Hepatocyte (in vitro differentiated cells): ENCODE data around the gene MTX1. TPM values are rescaled to one million over a fixed set of nuclear protein-coding genes. Genes with fewer than 3 reads are reported as not detected.

Experiments
- DNase-seq: peaks from one replicate; pipeline ENCODE4 v3.0.0-alpha.2; 2016; ENCODE audit warnings: low spot score
- H2AFZ ChIP-seq: fragments of 200-600 bp; sonication (generic); 2 replicates; pipeline ENCODE4 v1.6.0; 2016; ENCODE audit warnings: antibody characterized with exemption, mild to moderate bottlenecking
- H3K27ac ChIP-seq: fragments of 200-600 bp; sonication (generic); 2 replicates; pipeline ENCODE4 v1.5.1; 2016; ENCODE audit warnings: mild to moderate bottlenecking
- H3K27me3 ChIP-seq: fragments of 200-600 bp; sonication (generic); 2 replicates; pipeline ENCODE4 v1.6.1; 2016
- H3K36me3 ChIP-seq: fragments of 200-600 bp; sonication (generic); replicated peaks from 2 replicates; pipeline ENCODE4 v1.5.1; 2016; ENCODE audit warnings: low read depth; ENCODE audit not compliant: insufficient read depth
- H3K4me1 ChIP-seq: fragments of 200-600 bp; sonication (generic); 2 replicates; pipeline ENCODE4 v1.5.1; 2016; ENCODE audit warnings: mild to moderate bottlenecking, moderate library complexity; ENCODE audit not compliant: insufficient read depth
- H3K4me2 ChIP-seq: fragments of 200-600 bp; sonication (generic); 2 replicates; pipeline ENCODE4 v1.6.0; 2016
- H3K4me3 ChIP-seq: fragments of 200-600 bp; sonication (generic); 2 replicates; pipeline ENCODE4 v1.5.1; 2016; ENCODE audit warnings: mild to moderate bottlenecking
- H3K79me2 ChIP-seq: fragments of 200-600 bp; sonication (generic); 2 replicates; pipeline ENCODE4 v1.6.0; 2017; ENCODE audit warnings: mild to moderate bottlenecking
- H3K9me2 ChIP-seq: fragments of 200-600 bp; sonication (generic); replicated peaks from 2 replicates; pipeline ENCODE4 v1.6.0; 2017; ENCODE audit warnings: mild to moderate bottlenecking; ENCODE audit not compliant: insufficient read depth
- H3K9me3 ChIP-seq: fragments of 200-600 bp; sonication (generic); 2 replicates; pipeline ENCODE4 v1.5.1; 2016; ENCODE audit warnings: low read depth, mild to moderate bottlenecking
- H4K20me1 ChIP-seq: fragments of 200-600 bp; sonication (generic); 2 replicates; pipeline ENCODE4 v1.6.0; 2016; ENCODE audit warnings: mild to moderate bottlenecking; ENCODE audit not compliant: insufficient read depth, poor library complexity, severe bottlenecking
- CTCF ChIP-seq: fragments of 200-600 bp; sonication (generic); IDR thresholded peaks from 2 replicates; pipeline ENCODE4 v1.5.1; 2016; ENCODE audit warnings: antibody characterized with exemption, mild to moderate bottlenecking; ENCODE audit not compliant: poor library complexity
- EZH2 ChIP-seq: fragments of 200-600 bp; sonication (generic); IDR thresholded peaks from 2 replicates; pipeline ENCODE4 v1.6.1; 2016; ENCODE audit warnings: antibody characterized with exemption, mild to moderate bottlenecking, borderline replicate concordance
- EZH2phosphoT487 ChIP-seq: fragments of 200-600 bp; sonication (generic); IDR thresholded peaks from one replicate; pipeline ENCODE4 v1.6.1; 2018; ENCODE audit warnings: antibody characterized with exemption, mild to moderate bottlenecking, low read depth, moderate library complexity; ENCODE audit not compliant: unreplicated experiment, severe bottlenecking
- WGBS: methylation state at CpG from one replicate; pipeline ENCODE4 v1.1.6; 2016; ENCODE audit warnings: low lambda C conversion rate; ENCODE audit errors: missing lambda C conversion rate; 5-methylcytosine and 5-hydroxymethylcytosine counted together
- polyA plus RNA-seq: library from polyadenylated mRNA; unstranded; fragments of >200 nt; fragmentation: Nextera tagmentation; extraction: Ambion mirVana; gene quantifications from 2 replicates; pipeline ENCODE4 v1.2.1, GENCODE V29; 2016
- total RNA-seq: library from RNA; depleted of rRNA; stranded (reverse); fragments of >200 nt; gene quantifications from 2 replicates; pipeline ENCODE4 v1.2.3, GENCODE V29; 2014

MTX1 gene
- total and polyA plus RNA-seq, 2 experiments from 2014 or later: 42.1 to 78.2 TPM

GRCh38 chr1:155260276-155260675 lies 51.8 kb downstream of the MTX1 start:
- Histone ChIP-seq H3K9me2 (no peaks in the 10 kb centered on the region), H4K20me1 (no peaks in the 10 kb centered on the region), H3K27me3 (no peaks in the 10 kb centered on the region), H3K4me1 (peaks cover 13% of the 10 kb centered on the region), H3K4me2 (no peak overlapping the region), H3K9me3 (no peaks in the 10 kb centered on the region), H3K27ac (no peak overlapping the region), H3K79me2 (peaks cover 25% of the 10 kb centered on the region), H3K4me3 (no peak overlapping the region), H3K36me3 (no peaks in the 10 kb centered on the region), H2AFZ (no peak overlapping the region)
- TF ChIP-seq EZH2: no peak
- TF ChIP-seq CTCF: no peak
- no peak for TF ChIP-seq EZH2phosphoT487
- WGBS: 92% methylated on average over 5 of the region's 5 CpGs
- DNase-seq: no peak

- H3K4me2 ChIP-seq: peak overlapping the region; percentile 98
- peak overlapping the region; percentile 20 for H2AFZ ChIP-seq
- no peaks in the 10 kb centered on the region for H4K20me1 ChIP-seq
- H3K9me3 ChIP-seq: no peaks in the 10 kb centered on the region
- WGBS: under 1% methylated on average over 9 of the region's 9 CpGs
- peak overlapping the region; percentile 50 for H3K4me3 ChIP-seq
- no peak for DNase-seq
- H3K36me3 ChIP-seq: no peaks in the 10 kb centered on the region
- H3K27me3 ChIP-seq: no peaks in the 10 kb centered on the region
- TF ChIP-seq CTCF (no peak), EZH2 (no peak), EZH2phosphoT487 (no peak)
- H3K4me1 ChIP-seq: peaks cover 6% of the 10 kb centered on the region
- no peaks in the 10 kb centered on the region for H3K9me2 ChIP-seq
- H3K27ac ChIP-seq: peak overlapping the region; percentile 54
- H3K79me2 ChIP-seq: peaks cover 25% of the 10 kb centered on the region
These were observed 53.0 kb downstream of the MTX1 start for GRCh38 chr1:155261493-155261851.

- no peak for TF ChIP-seq EZH2
- TF ChIP-seq CTCF: no peak
- no peak for TF ChIP-seq EZH2phosphoT487
- peak within 1 kb of the TSS; percentile 20 for H2AFZ ChIP-seq
These were observed 53.6 kb downstream of the MTX1 start, which contains the start of gene SCAMP3 for GRCh38 chr1:155261852-155262673. TSS of gene SCAMP3 (minus strand) at chr1:155262360. CDS start at chr1:155262151, 209 bp downstream.

More at GRCh38 chr1:155261852-155262673, 53.6 kb downstream of the MTX1 start, which contains the start of gene SCAMP3:
- 1% methylated on average over 47 of the region's 47 CpGs for WGBS
- H3K36me3 ChIP-seq: no peaks in the 10 kb centered on the region
- H3K4me3 ChIP-seq: peak within 1 kb of the TSS; percentile 50
- DNase-seq: peak; percentile 98
- H3K4me2 ChIP-seq: peak within 1 kb of the TSS; percentile 98
- H3K9me2 ChIP-seq: no peaks in the 10 kb centered on the region
- no peaks in the 10 kb centered on the region for H4K20me1 ChIP-seq
- no peaks in the 10 kb centered on the region for H3K27me3 ChIP-seq
- peak within 1 kb of the TSS; percentile 54 for H3K27ac ChIP-seq
- H3K79me2 ChIP-seq: peaks cover 25% of the 10 kb centered on the region
- H3K4me1 ChIP-seq: peaks cover 6% of the 10 kb centered on the region
- no peaks in the 10 kb centered on the region for H3K9me3 ChIP-seq
